Ovary (tissue), 9 donors: ENCODE measurements around the gene NEURL1B. TPM values are rescaled to one million over a fixed set of nuclear protein-coding genes. Genes with fewer than 3 reads are reported as not detected.

Source experiments
- DNase-seq, 5 donors: peaks; one replicate each; pipeline ENCODE4 v3.0.0-alpha.2; 2019 to 2020
- H3K27ac ChIP-seq, 2 donors: fragments of 200-600 bp; one replicate each; pipeline versions ENCODE4 v1.5.1 to v1.8.0; 2019 to 2022
- H3K27me3 ChIP-seq: fragments of 200-600 bp; one replicate; pipeline ENCODE4 v1.8.0; 2022
- H3K36me3 ChIP-seq: fragments of 200-600 bp; sonication (generic); one replicate; pipeline ENCODE4 v1.5.1; 2019
- H3K4me1 ChIP-seq: one replicate; pipeline ENCODE4 v1.8.1; 2013; ENCODE audit warnings: mild to moderate bottlenecking, moderate library complexity; ENCODE audit not compliant: insufficient read depth
- H3K4me3 ChIP-seq: fragments of 200-600 bp; sonication (generic); one replicate; pipeline ENCODE4 v1.5.1; 2017
- H3K9me3 ChIP-seq, 2 donors: fragments of 200-600 bp in 1 of 2; sonication (generic) in 1 of 2; one replicate each; pipeline versions ENCODE4 v1.5.1 to v1.8.1; 2013 to 2019; ENCODE audit warnings: mild to moderate bottlenecking in 1 of 2, moderate library complexity in 1 of 2
- EP300 ChIP-seq: sonication (generic); formaldehyde crosslinking; IDR thresholded peaks from one replicate; pipeline ENCODE4 v1.6.1; 2017; ENCODE audit warnings: antibody characterized with exemption
- POLR2A ChIP-seq: fragments of 450-650 bp; IDR thresholded peaks from one replicate; pipeline ENCODE4 v1.6.1; 2017; ENCODE audit warnings: antibody characterized with exemption, mild to moderate bottlenecking, moderate library complexity
- WGBS, 3 donors: extraction: QIAGEN DNeasy Blood & Tissue Kit in 1 of 3; methylation state at CpG; one replicate each; pipeline versions ENCODE4 v1.1.5 to v1.1.7; 2013 to 2017; 5-methylcytosine and 5-hydroxymethylcytosine counted together
- intact Hi-C, 4 donors: fragments of 100-400 bp; cut with DNase I; formaldehyde crosslinking; loops; one replicate each; pipeline versions ENCODE4 v1.11.0 to v1.15.1; 2022 to 2023
- polyA plus RNA-seq, 2 donors: library from polyadenylated mRNA; stranded (reverse); fragments of 200-250 nt in 1 of 2; fragments of 350-450 nt in 1 of 2; fragmentation: Illumina TruSeq in 1 of 2; extraction: RNeasy Lipid Tissue Mini Kit (QIAGEN cat#74804) in 1 of 2; gene quantifications; one replicate each; pipeline ENCODE4 v1.2.3, GENCODE V29; 2013 to 2014
- total RNA-seq, 7 donors: library from RNA; depleted of rRNA in 2 of 7; stranded (reverse); fragments of >200 nt in 2 of 7; fragmentation: NEBNext Ultra II Directional in 3 of 7; extraction: Animal tissue kit (Norgen Biotek cat#: 25700) in 3 of 7; gene quantifications; one replicate each; pipeline versions ENCODE4 v1.1.0 to v1.2.4, GENCODE V29; 2016 to 2023
- TF ChIP-seq, protein P1 (sequence below), 3 donors: fragments of 450-650 bp in 2 of 3; fragments of 200-600 bp in 1 of 3; IDR thresholded peaks; one replicate each; pipeline versions ENCODE4 v1.5.1 to v1.8.0; 2016 to 2022; ENCODE audit warnings: antibody characterized with exemption in 3 of 3, mild to moderate bottlenecking in 1 of 3
- donor health status: DM: no; HTN: no; CAD: no; lungs with moderate emphysema.
- donor health status: DM: no; HTN: no; CAD: no.
- donor health status: Bipolar disorder and iron deficiency.
- donor health status: DM: yes; HTN: yes; CAD: no.
- donor health status: DM: no; HTN: no; CAD: no.
- donor health status: DM: yes; HTN: yes; CAD: no.

Gene NEURL1B
- total and polyA plus RNA-seq, 9 donors = 15.0 to 75.1 (median 36.3) TPM

DNA sequence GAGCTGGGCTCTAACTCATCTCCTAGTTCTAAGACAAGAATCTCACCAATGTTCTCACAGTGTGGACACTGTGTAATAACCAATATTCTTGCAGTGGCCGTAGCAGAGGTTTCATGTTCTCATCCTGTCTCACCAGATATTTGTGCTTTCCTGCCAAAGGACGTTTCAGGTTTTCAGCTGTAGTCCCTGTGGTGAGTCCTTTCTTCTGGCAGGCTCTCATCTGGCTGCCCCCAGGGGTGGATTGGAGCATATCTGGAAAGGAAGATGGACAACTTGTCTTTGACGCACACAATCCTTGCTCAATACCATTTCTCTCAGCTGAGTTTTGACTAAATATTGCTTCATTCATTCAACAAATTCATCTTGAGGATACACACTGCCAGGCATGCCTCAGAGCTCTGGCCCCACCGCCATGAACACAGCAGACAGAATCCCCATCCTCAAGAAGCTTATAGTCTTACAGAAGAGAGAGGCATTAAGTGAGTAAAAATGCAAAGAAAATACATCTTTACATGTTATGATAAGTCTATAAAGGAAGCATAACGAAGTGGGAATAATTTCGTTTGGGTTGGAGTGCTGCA lies 33.8 kb upstream of the NEURL1B start:
- H3K4me3 ChIP-seq = no peak overlapping the region
- peak in 2 of 5 donors; percentile 26 to 64 for DNase-seq
- TF ChIP-seq POLR2A = no peak
- TF ChIP-seq EP300 = peak; percentile 53
- H3K9me3 ChIP-seq = no peaks in the 10 kb centered on the region
- H3K4me1 ChIP-seq = peaks cover 7% of the 10 kb centered on the region
- H3K27me3 ChIP-seq = no peaks in the 10 kb centered on the region
- no peaks in the 10 kb centered on the region for H3K36me3 ChIP-seq
- H3K27ac ChIP-seq = no peak overlapping the region
- WGBS, 3 donors = 39 to 47% (median 44%) methylated on average over 6 of the region's 6 CpGs
- intact Hi-C loops = no loop called here

DNA sequence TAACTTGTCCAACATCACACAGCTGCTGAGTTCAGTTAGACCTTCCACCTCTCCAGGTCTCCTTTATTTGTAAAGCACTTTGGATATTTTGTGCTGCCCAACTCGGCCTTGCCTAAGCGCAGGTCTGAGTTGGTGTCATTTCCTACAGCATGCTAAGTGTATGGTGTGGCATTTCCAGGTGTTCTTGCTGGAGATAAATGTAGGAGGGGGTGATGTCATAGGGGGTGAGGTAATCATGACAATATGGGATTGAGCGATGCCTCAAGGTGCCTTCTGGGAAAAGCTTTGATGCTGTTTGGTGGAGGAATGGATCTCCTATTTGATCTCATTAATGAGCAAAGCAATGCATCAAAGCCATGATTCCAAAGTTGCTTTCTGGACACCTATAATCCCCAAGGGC lies 32.3 kb upstream of the NEURL1B start:
- no peak overlapping the region for H3K4me3 ChIP-seq
- TF ChIP-seq, protein P1, sequence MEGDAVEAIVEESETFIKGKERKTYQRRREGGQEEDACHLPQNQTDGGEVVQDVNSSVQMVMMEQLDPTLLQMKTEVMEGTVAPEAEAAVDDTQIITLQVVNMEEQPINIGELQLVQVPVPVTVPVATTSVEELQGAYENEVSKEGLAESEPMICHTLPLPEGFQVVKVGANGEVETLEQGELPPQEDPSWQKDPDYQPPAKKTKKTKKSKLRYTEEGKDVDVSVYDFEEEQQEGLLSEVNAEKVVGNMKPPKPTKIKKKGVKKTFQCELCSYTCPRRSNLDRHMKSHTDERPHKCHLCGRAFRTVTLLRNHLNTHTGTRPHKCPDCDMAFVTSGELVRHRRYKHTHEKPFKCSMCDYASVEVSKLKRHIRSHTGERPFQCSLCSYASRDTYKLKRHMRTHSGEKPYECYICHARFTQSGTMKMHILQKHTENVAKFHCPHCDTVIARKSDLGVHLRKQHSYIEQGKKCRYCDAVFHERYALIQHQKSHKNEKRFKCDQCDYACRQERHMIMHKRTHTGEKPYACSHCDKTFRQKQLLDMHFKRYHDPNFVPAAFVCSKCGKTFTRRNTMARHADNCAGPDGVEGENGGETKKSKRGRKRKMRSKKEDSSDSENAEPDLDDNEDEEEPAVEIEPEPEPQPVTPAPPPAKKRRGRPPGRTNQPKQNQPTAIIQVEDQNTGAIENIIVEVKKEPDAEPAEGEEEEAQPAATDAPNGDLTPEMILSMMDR (IDR thresholded peaks at IDR 0.05) = no peak
- TF ChIP-seq EP300 (no peak), POLR2A (no peak)
- H3K36me3 ChIP-seq = no peaks in the 10 kb centered on the region
- no peak for DNase-seq
- H3K4me1 ChIP-seq = peaks cover 4% of the 10 kb centered on the region
- 96% methylated on average over 3 of the region's 3 CpGs for WGBS, 3 donors
- no peaks in the 10 kb centered on the region for H3K9me3 ChIP-seq
- no peak overlapping the region for H3K27ac ChIP-seq
- no peaks in the 10 kb centered on the region for H3K27me3 ChIP-seq
- intact Hi-C loops = no loop called here

DNA sequence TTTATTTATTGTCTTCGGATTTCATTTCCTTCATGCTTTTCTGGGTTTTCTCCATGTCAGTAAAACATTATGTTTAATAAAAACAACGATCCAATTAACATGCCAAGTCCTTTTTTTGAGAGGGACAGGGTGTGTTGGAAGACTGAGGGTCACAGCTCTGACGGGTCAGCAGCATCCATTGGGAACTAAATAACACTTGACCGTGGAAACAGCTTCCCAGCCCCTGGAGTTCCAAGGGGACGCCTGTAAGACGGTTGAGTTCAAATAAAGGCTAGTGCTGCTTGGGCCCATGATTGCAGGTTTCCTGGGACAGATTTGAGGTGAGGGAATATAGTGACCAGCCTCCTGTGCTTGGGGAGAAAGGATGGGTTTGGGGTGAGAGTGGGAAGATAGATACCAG lies 30.4 kb upstream of the NEURL1B start:
- no peak overlapping the region for H3K27ac ChIP-seq

DNA sequence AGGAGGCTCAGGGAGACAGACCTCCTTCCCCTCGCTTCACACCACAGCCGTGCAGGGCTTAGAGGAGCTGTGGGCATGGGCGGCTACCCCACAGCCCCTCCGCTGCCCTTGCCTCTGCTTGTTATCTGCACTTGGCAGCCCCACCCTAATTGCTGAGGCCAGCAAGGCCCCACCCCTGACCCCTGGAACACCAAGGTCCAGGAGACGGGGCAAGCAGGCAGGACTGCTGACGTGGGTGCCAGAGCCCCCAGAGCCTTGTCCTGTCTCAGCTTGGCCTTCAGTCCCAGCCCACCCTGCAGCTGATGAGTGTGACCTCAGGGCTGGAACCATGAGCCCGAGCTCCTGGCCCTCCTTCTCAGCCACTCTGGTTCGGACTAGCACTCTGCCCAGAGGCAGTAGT lies 29.1 kb upstream of the NEURL1B start:
- H3K36me3 ChIP-seq = no peaks in the 10 kb centered on the region
- intact Hi-C loops = no loop called here
- no peaks in the 10 kb centered on the region for H3K27me3 ChIP-seq
- no peaks in the 10 kb centered on the region for H3K9me3 ChIP-seq
- H3K4me1 ChIP-seq = peaks cover 6% of the 10 kb centered on the region
- no peak overlapping the region for H3K4me3 ChIP-seq
- TF ChIP-seq POLR2A (no peak), EP300 (no peak)
- TF ChIP-seq, protein P1 (IDR thresholded peaks at IDR 0.05) = no peak
- DNase-seq = peak in 1 of 5 donors; percentile 26
- H3K27ac ChIP-seq = no peak overlapping the region
- 91 to 94% (median 93%) methylated on average over 7 to 8 of the region's 8 CpGs for WGBS, 3 donors

More for the DNA sequence above, 30.4 kb upstream of the NEURL1B start:
- WGBS, 3 donors = 78 to 82% (median 81%) methylated on average over 6 of the region's 6 CpGs
- H3K36me3 ChIP-seq = no peaks in the 10 kb centered on the region
- TF ChIP-seq EP300 (no peak), POLR2A (no peak)
- TF ChIP-seq, protein P1 (IDR thresholded peaks at IDR 0.05) = no peak
- H3K4me1 ChIP-seq = peaks cover 4% of the 10 kb centered on the region
- no peak for DNase-seq
- H3K4me3 ChIP-seq = no peak overlapping the region
- no peaks in the 10 kb centered on the region for H3K9me3 ChIP-seq
- intact Hi-C loops = no loop called here
- no peaks in the 10 kb centered on the region for H3K27me3 ChIP-seq

DNA sequence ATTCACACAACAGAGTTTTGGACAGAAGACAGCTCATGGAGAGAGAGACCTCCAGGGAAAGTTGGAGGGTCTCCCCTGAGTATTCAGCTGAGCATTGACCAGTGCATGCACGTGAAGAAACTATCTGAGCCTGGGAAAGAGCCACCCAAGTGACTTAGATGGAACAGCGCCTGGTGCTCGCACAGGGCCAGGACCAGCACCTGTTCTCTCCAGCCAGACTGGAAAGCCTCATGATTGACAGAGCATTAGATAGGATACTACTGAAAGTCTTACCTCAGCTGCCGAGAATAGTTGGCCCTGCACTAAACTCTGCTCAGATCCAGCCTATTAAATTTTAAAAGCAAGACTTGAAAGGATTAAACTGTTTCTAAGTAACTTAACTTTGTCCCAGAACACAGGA lies 28.3 kb upstream of the NEURL1B start:
- Histone ChIP-seq H3K4me3 (no peak overlapping the region), H3K27me3 (no peaks in the 10 kb centered on the region), H3K27ac (no peak overlapping the region), H3K4me1 (peaks cover 5% of the 10 kb centered on the region), H3K9me3 (no peaks in the 10 kb centered on the region), H3K36me3 (no peaks in the 10 kb centered on the region)
- WGBS, 3 donors = 86 to 93% (median 88%) methylated on average over 4 of the region's 4 CpGs
- TF ChIP-seq EP300 (no peak), POLR2A (no peak)
- TF ChIP-seq, protein P1 (IDR thresholded peaks at IDR 0.05) = no peak
- no peak for DNase-seq
- intact Hi-C loops = no loop called here
